Measurements from ENCODE around the gene ENOX1.

Gene ENOX1

DNA sequence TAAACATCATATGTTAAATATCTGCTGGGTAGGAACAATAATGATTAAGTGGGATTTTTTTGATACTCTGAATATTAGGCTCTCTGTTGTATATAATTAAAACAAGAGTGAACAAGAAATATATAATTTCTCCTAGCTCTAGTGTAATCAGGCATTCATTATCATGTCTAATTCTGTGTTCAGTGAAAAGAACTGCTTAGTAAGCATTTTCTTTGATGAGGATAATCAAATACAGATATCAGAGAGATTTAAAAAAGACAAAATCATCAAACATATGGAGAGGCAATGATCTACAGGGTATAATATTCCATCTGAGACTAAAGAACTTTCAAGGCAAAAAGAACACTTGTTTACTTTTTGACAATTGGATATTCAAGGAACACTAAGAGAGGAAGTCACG, 522.3 kb downstream of the ENOX1 start:
- Histone ChIP-seq H3K9me3 (ENCODE audit: insufficient read depth, low read length, severe bottlenecking) (no peaks in the 10 kb centered on the region), H3K4me3 (ENCODE audit: low read depth in 1 of 2, low read length in 2 of 2) (no peak overlapping the region), H3K36me3 (ENCODE audit: insufficient read depth, low read length) (no peaks in the 10 kb centered on the region), H3K27me3 (ENCODE audit: insufficient read depth, low read length, poor library complexity) (peaks cover 4% of the 10 kb centered on the region), H4K20me1 (ENCODE audit: insufficient read depth, low read length) (no peaks in the 10 kb centered on the region), H3K9ac (ENCODE audit: low read depth, low read length) (no peak overlapping the region), H3K4me2 (ENCODE audit: insufficient read depth, low read length) (no peak overlapping the region), H3K27ac (ENCODE audit: low read length) (no peak overlapping the region), H2AFZ (ENCODE audit: low read depth, low read length) (no peak overlapping the region), H3K79me2 (ENCODE audit: insufficient read depth, low read length) (no peaks in the 10 kb centered on the region), H3K4me1 (ENCODE audit: insufficient read depth, low read length) (no peaks in the 10 kb centered on the region)
- TF ChIP-seq, protein P1, sequence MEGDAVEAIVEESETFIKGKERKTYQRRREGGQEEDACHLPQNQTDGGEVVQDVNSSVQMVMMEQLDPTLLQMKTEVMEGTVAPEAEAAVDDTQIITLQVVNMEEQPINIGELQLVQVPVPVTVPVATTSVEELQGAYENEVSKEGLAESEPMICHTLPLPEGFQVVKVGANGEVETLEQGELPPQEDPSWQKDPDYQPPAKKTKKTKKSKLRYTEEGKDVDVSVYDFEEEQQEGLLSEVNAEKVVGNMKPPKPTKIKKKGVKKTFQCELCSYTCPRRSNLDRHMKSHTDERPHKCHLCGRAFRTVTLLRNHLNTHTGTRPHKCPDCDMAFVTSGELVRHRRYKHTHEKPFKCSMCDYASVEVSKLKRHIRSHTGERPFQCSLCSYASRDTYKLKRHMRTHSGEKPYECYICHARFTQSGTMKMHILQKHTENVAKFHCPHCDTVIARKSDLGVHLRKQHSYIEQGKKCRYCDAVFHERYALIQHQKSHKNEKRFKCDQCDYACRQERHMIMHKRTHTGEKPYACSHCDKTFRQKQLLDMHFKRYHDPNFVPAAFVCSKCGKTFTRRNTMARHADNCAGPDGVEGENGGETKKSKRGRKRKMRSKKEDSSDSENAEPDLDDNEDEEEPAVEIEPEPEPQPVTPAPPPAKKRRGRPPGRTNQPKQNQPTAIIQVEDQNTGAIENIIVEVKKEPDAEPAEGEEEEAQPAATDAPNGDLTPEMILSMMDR (IDR thresholded peaks at IDR 0.05; ENCODE audit: borderline replicate concordance, extremely low read depth, low read length, poor library complexity, severe bottlenecking): no peak
- no peak for TF ChIP-seq EZH2 (IDR thresholded peaks at IDR 0.05; ENCODE audit: borderline replicate concordance, low read depth, low read length, severe bottlenecking)
- no peak for ATAC-seq (ENCODE audit: insufficient read depth, low read depth)
- DNase-seq: no peak

DNA sequence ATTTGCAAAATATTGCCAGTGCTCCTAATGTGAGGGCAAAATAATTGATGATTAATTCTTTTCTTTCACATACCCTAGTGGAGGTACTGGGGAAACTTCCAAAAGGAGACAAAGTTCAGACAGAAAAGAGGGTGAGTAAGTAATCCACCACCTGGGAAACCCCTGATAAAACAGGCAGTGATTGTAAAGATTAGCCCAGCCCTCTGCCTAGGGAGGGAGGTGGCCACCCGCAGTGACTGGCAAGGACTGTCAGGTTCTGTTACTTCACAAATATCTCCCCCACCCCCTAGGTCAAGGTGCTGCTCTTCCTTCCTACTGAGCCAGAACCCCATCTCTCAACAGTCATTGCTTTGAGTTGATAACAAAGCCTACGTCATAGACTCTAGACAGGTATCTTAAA, 523.7 kb downstream of the ENOX1 start:
- peaks cover 4% of the 10 kb centered on the region for H3K27me3 ChIP-seq (ENCODE audit: insufficient read depth, low read length, poor library complexity)
- no peak overlapping the region for H2AFZ ChIP-seq (ENCODE audit: low read depth, low read length)
- no peaks in the 10 kb centered on the region for H3K36me3 ChIP-seq (ENCODE audit: insufficient read depth, low read length)
- no peak overlapping the region for H3K27ac ChIP-seq (ENCODE audit: low read length)
- H3K9ac ChIP-seq (ENCODE audit: low read depth, low read length): no peak overlapping the region
- H3K4me2 ChIP-seq (ENCODE audit: insufficient read depth, low read length): no peak overlapping the region
- H3K9me3 ChIP-seq (ENCODE audit: insufficient read depth, low read length, severe bottlenecking): no peaks in the 10 kb centered on the region
- H4K20me1 ChIP-seq (ENCODE audit: insufficient read depth, low read length): no peaks in the 10 kb centered on the region
- no peak for ATAC-seq (ENCODE audit: insufficient read depth, low read depth)
- H3K4me1 ChIP-seq (ENCODE audit: insufficient read depth, low read length): no peaks in the 10 kb centered on the region
- no peak overlapping the region for H3K4me3 ChIP-seq (ENCODE audit: low read depth in 1 of 2, low read length in 2 of 2)
- no peak for DNase-seq
- H3K79me2 ChIP-seq (ENCODE audit: insufficient read depth, low read length): no peaks in the 10 kb centered on the region
- TF ChIP-seq, protein P1 (IDR thresholded peaks at IDR 0.05; ENCODE audit: borderline replicate concordance, extremely low read depth, low read length, poor library complexity, severe bottlenecking): no peak
- TF ChIP-seq EZH2 (IDR thresholded peaks at IDR 0.05; ENCODE audit: borderline replicate concordance, low read depth, low read length, severe bottlenecking): no peak

DNA sequence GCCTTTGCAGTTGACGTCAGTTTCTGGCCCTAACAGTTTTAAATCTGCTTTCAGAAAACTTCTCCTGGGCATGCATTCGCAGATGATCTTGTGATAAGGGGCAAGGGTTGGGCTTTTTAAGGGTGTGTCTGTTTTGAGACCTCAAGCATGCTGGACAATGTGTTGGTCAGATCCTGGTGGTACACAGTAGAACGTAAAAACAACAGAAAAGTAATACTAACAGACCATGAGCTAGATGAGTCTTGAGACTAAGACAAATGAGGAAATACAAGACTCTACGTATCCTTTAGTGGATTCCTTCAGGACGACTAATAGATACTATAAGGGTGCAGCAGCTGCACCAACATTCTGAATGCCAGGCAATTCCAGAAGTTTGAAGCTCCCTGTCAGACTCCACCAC, 525.8 kb downstream of the ENOX1 start:
- H2AFZ ChIP-seq (ENCODE audit: low read depth, low read length): no peak overlapping the region
- H3K4me3 ChIP-seq (ENCODE audit: low read depth in 1 of 2, low read length in 2 of 2): no peak overlapping the region
- no peaks in the 10 kb centered on the region for H3K79me2 ChIP-seq (ENCODE audit: insufficient read depth, low read length)
- H3K9ac ChIP-seq (ENCODE audit: low read depth, low read length): no peak overlapping the region
- ATAC-seq (ENCODE audit: insufficient read depth, low read depth) (no peak), DNase-seq (no peak)
- no peaks in the 10 kb centered on the region for H3K4me1 ChIP-seq (ENCODE audit: insufficient read depth, low read length)
- TF ChIP-seq, protein P1 (IDR thresholded peaks at IDR 0.05; ENCODE audit: borderline replicate concordance, extremely low read depth, low read length, poor library complexity, severe bottlenecking): no peak
- TF ChIP-seq EZH2 (IDR thresholded peaks at IDR 0.05; ENCODE audit: borderline replicate concordance, low read depth, low read length, severe bottlenecking): no peak
- H3K27me3 ChIP-seq (ENCODE audit: insufficient read depth, low read length, poor library complexity): peaks cover under 1% of the 10 kb centered on the region
- H3K36me3 ChIP-seq (ENCODE audit: insufficient read depth, low read length): no peaks in the 10 kb centered on the region
- no peak overlapping the region for H3K27ac ChIP-seq (ENCODE audit: low read length)
- no peaks in the 10 kb centered on the region for H3K9me3 ChIP-seq (ENCODE audit: insufficient read depth, low read length, severe bottlenecking)
- H4K20me1 ChIP-seq (ENCODE audit: insufficient read depth, low read length): no peaks in the 10 kb centered on the region
- no peak overlapping the region for H3K4me2 ChIP-seq (ENCODE audit: insufficient read depth, low read length)

DNA sequence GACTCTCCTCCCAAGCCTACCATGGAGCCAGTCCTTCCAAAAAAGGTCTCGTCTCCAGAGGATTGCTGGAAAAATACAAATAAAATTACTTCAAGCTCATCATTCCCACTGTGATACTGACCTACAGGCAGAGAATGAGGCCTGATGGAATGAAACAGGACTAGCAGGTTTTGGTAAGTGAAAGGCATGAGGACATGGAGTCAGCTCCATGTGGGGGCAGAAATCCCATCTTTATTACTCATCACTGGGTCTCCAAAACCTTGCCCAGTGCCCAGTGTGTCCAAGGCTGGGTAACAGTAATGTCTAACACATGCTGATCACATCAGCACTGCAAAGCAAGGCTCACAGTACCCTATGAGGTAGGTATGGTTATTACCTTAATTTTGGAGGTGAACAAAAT, 528.0 kb downstream of the ENOX1 start:
- Histone ChIP-seq H3K79me2 (ENCODE audit: insufficient read depth, low read length) (no peaks in the 10 kb centered on the region), H3K4me2 (ENCODE audit: insufficient read depth, low read length) (no peak overlapping the region), H3K36me3 (ENCODE audit: insufficient read depth, low read length) (no peaks in the 10 kb centered on the region), H3K4me1 (ENCODE audit: insufficient read depth, low read length) (no peaks in the 10 kb centered on the region), H3K9me3 (ENCODE audit: insufficient read depth, low read length, severe bottlenecking) (no peaks in the 10 kb centered on the region), H3K27ac (ENCODE audit: low read length) (no peak overlapping the region), H2AFZ (ENCODE audit: low read depth, low read length) (no peak overlapping the region), H4K20me1 (ENCODE audit: insufficient read depth, low read length) (no peaks in the 10 kb centered on the region), H3K9ac (ENCODE audit: low read depth, low read length) (no peak overlapping the region), H3K4me3 (ENCODE audit: low read depth in 1 of 2, low read length in 2 of 2) (no peak overlapping the region), H3K27me3 (ENCODE audit: insufficient read depth, low read length, poor library complexity) (peaks cover 1% of the 10 kb centered on the region)
- DNase-seq: no peak
- no peak for TF ChIP-seq EZH2 (IDR thresholded peaks at IDR 0.05; ENCODE audit: borderline replicate concordance, low read depth, low read length, severe bottlenecking)
- TF ChIP-seq, protein P1 (IDR thresholded peaks at IDR 0.05; ENCODE audit: borderline replicate concordance, extremely low read depth, low read length, poor library complexity, severe bottlenecking): no peak
- no peak for ATAC-seq (ENCODE audit: insufficient read depth, low read depth)
